Gastroesophageal sphincter (tissue), 3 donors: ENCODE data around the gene MACROD2.

ENCODE experiments used
- CTCF ChIP-seq, 4 experiments: fragments of 200-600 bp in 2 of 4; fragments of 450-650 bp in 2 of 4; sonication (generic) in 1 of 4; IDR thresholded peaks; one replicate each; pipeline ENCODE4 v1.5.1; 2017 to 2019; ENCODE audit warnings: antibody characterized with exemption in 4 of 4, mild to moderate bottlenecking in 2 of 4, moderate library complexity in 2 of 4
- EP300 ChIP-seq: sonication (generic); formaldehyde crosslinking; IDR thresholded peaks from one replicate; pipeline ENCODE4 v1.6.1; 2017; ENCODE audit warnings: antibody characterized with exemption, mild to moderate bottlenecking
- POLR2A ChIP-seq, 2 donors: fragments of 450-650 bp; IDR thresholded peaks; one replicate each; pipeline ENCODE4 v1.6.1; 2017; ENCODE audit warnings: antibody characterized with exemption in 2 of 2, mild to moderate bottlenecking in 2 of 2, moderate library complexity in 1 of 2
- POLR2AphosphoS5 ChIP-seq: sonication (generic); formaldehyde crosslinking; IDR thresholded peaks from one replicate; pipeline ENCODE4 v1.6.1; 2017; ENCODE audit warnings: antibody characterized with exemption

DNA sequence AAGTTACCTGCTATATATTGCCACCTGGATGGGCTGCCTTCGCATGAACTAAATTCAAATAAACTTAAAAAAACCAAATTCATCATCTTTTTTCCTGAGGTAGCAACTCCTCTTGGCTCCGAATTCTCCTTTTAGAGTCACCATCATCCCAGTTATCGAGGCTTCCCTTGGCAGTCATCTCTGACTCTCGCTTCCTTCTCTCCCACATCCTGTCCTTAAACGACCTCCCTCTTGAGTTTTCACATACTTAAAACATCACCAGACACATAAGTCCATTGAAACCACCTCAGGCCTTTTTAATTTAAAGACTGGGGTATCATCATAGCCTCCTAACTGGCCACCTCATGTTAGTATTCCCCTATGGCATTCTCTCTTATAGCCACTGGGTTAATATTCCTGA, 638.2 kb downstream of the MACROD2 start:
- TF ChIP-seq CTCF (IDR thresholded peaks at IDR 0.05) (no peak), EP300 (no peak), POLR2AphosphoS5 (no peak), POLR2A (IDR thresholded peaks at IDR 0.05) (no peak)
